ENCODE results near the gene ARL6. TPM values are rescaled to one million over a fixed set of nuclear protein-coding genes. Genes with fewer than 3 reads are reported as not detected.

The ARL6 gene, protein sequence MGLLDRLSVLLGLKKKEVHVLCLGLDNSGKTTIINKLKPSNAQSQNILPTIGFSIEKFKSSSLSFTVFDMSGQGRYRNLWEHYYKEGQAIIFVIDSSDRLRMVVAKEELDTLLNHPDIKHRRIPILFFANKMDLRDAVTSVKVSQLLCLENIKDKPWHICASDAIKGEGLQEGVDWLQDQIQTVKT
- polyA plus RNA-seq (9.8 and 18.2 TPM in 2 replicates), polyA minus RNA-seq (27.8 and 29.3 TPM in 2 replicates)

DNA sequence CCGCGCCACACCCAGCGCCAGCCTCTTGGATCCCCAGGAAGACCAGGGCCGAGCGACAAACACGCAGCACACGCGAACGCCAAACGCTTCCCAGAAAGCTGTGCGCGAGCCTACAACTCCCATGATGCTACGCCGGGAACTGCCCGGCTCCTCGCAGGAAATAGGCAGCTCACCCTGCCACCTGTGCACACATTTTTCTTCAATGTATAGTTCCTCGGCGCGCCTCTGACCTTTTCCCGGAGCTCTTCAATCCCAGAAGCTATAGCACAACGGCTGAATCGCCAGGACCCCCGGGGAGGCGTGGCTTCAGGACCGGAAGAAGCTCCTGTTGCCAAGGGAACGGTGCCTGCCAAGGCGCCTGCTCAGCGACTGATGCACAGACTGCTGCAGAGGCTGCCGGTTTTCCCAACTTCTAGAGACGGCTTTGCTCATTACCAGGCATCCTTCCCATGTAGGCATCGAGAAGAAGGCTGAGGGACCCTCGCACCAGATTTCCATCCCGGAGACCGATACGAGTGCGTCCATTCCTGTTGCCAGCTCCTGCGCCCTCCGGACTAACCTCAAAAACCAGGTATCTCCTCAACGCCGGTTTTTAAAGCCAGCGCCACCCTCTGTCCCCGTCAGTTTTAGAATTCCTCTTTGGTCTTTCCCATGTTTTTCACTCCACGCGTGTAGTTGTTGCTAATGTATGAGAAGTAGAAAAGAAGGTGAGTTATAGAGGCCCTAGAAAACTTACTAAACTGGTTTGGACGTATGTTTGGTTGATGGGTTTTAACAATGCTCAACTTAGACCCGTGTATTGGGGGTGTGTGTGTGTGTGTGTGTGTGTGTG, at the start of gene ARL6:
TSS of gene ARL6 (plus strand) at position 352 of the 832 bp plus-strand sequence. CDS start 3,350 bp downstream, outside the sequence.
- Histone ChIP-seq H3K27me3 (ENCODE audit: insufficient read depth, low read depth, low read length) (no peaks in the 10 kb centered on the region), H3K9ac (ENCODE audit: low read length) (peak within 1 kb of the TSS; percentile 77), H4K20me1 (ENCODE audit: insufficient read depth) (no peaks in the 10 kb centered on the region), H3F3A (ENCODE audit: insufficient read depth, low read length, poor library complexity, severe bottlenecking) (no peaks in the 10 kb centered on the region), H3K27ac (ENCODE audit: low read length) (peak within 1 kb of the TSS; percentile 91), H3K9me3 (ENCODE audit: low read length) (no peaks in the 10 kb centered on the region), H3K36me3 (ENCODE audit: insufficient read depth, low read length) (no peaks in the 10 kb centered on the region), H3K4me2 (ENCODE audit: low read length) (peak within 1 kb of the TSS; percentile 82), H3K4me3 (ENCODE audit: low read length) (peak within 1 kb of the TSS; percentile 82), H3K9me2 (ENCODE audit: insufficient read depth, low read length) (no peaks in the 10 kb centered on the region), H2AFZ (ENCODE audit: low read depth, low read length) (peak within 1 kb of the TSS; percentile 79), H3K79me2 (replicated peaks; ENCODE audit: insufficient read depth, low read length) (peaks cover 17% of the 10 kb centered on the region)
- TF ChIP-seq EZH2 (IDR thresholded peaks at IDR 0.05; ENCODE audit: borderline replicate concordance, insufficient read depth, low read length, poor library complexity, severe bottlenecking), result no peak
- TF ChIP-seq RAD21 (conservative IDR thresholded peaks at IDR 0.05), result peak; percentile 54
- peak; percentile 92 for TF ChIP-seq MXI1 (conservative IDR thresholded peaks at IDR 0.05; ENCODE audit: poor library complexity, severe bottlenecking)
- TF ChIP-seq POLR2AphosphoS5 (IDR thresholded peaks at IDR 0.05), result peak; percentile 59
- TF ChIP-seq, protein P1, sequence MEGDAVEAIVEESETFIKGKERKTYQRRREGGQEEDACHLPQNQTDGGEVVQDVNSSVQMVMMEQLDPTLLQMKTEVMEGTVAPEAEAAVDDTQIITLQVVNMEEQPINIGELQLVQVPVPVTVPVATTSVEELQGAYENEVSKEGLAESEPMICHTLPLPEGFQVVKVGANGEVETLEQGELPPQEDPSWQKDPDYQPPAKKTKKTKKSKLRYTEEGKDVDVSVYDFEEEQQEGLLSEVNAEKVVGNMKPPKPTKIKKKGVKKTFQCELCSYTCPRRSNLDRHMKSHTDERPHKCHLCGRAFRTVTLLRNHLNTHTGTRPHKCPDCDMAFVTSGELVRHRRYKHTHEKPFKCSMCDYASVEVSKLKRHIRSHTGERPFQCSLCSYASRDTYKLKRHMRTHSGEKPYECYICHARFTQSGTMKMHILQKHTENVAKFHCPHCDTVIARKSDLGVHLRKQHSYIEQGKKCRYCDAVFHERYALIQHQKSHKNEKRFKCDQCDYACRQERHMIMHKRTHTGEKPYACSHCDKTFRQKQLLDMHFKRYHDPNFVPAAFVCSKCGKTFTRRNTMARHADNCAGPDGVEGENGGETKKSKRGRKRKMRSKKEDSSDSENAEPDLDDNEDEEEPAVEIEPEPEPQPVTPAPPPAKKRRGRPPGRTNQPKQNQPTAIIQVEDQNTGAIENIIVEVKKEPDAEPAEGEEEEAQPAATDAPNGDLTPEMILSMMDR (IDR thresholded peaks at IDR 0.05; ENCODE audit: poor library complexity, severe bottlenecking), result peak; percentile 64
- peak; percentile 78 for TF ChIP-seq TAF1 (IDR thresholded peaks at IDR 0.05; ENCODE audit: low read depth)
- TF ChIP-seq SMC3 (conservative IDR thresholded peaks at IDR 0.05; ENCODE audit: poor library complexity), result peak; percentile 66
- peak; percentile 83 for TF ChIP-seq REST (IDR thresholded peaks at IDR 0.05; ENCODE audit: borderline replicate concordance)
- TF ChIP-seq EP300 (conservative IDR thresholded peaks at IDR 0.05; ENCODE audit: poor library complexity, severe bottlenecking), result peak; percentile 48

- Histone ChIP-seq H3K9me2 (ENCODE audit: insufficient read depth, low read length) (no peaks in the 10 kb centered on the region), H3F3A (ENCODE audit: insufficient read depth, low read length, poor library complexity, severe bottlenecking) (no peaks in the 10 kb centered on the region), H4K20me1 (ENCODE audit: insufficient read depth) (no peaks in the 10 kb centered on the region), H3K27ac (ENCODE audit: low read length) (no peak overlapping the region), H2AFZ (ENCODE audit: low read depth, low read length) (no peak overlapping the region), H3K79me2 (replicated peaks; ENCODE audit: insufficient read depth, low read length) (no peaks in the 10 kb centered on the region), H3K9me3 (ENCODE audit: low read length) (no peaks in the 10 kb centered on the region), H3K4me2 (ENCODE audit: low read length) (no peak overlapping the region), H3K36me3 (ENCODE audit: insufficient read depth, low read length) (no peaks in the 10 kb centered on the region), H3K4me3 (ENCODE audit: low read length) (no peak overlapping the region), H3K9ac (ENCODE audit: low read length) (no peak overlapping the region), H3K27me3 (ENCODE audit: insufficient read depth, low read depth, low read length) (no peaks in the 10 kb centered on the region)
- TF ChIP-seq EZH2 (IDR thresholded peaks at IDR 0.05; ENCODE audit: borderline replicate concordance, insufficient read depth, low read length, poor library complexity, severe bottlenecking) (no peak), EP300 (conservative IDR thresholded peaks at IDR 0.05; ENCODE audit: poor library complexity, severe bottlenecking) (no peak), SMC3 (conservative IDR thresholded peaks at IDR 0.05; ENCODE audit: poor library complexity) (peak; percentile 86), RAD21 (conservative IDR thresholded peaks at IDR 0.05) (peak; percentile 87), TAF1 (IDR thresholded peaks at IDR 0.05; ENCODE audit: low read depth) (no peak)
- TF ChIP-seq, protein P1 (IDR thresholded peaks at IDR 0.05; ENCODE audit: poor library complexity, severe bottlenecking), result peak; percentile 88
Measured at GRCh38 chr3:97719156-97719821, 45.3 kb upstream of the ARL6 start.

All from neural cell (in vitro differentiated cells).